Measurements from ENCODE around the gene TTC28. TPM values are rescaled to one million over a fixed set of nuclear protein-coding genes. Genes with fewer than 3 reads are reported as not detected.
"Not testable (repeated sequence)": the region's sequence is repeated elsewhere in the genome, so short reads cannot be mapped to it uniquely, and the experiment has no call there.

The TTC28 gene
- total RNA-seq, 2 donors from 2014 or later, result 8.8 to 12.0 TPM

GRCh38 chr22:28405588-28405987, 274.1 kb downstream of the TTC28 start:
- DNase-seq (no peak), ATAC-seq (no peak)
- intact Hi-C loops (cut with DNase I, micrococcal nuclease), result no loop called here

- DNase-seq, result no peak
- no peak for ATAC-seq
- intact Hi-C loops (cut with DNase I, micrococcal nuclease), result no loop called here
Measured at GRCh38 chr22:28402539-28402938, 277.1 kb downstream of the TTC28 start.

GRCh38 chr22:28402060-28402459, 277.6 kb downstream of the TTC28 start:
- intact Hi-C loops (cut with DNase I, micrococcal nuclease), result no loop called here
- no peak for ATAC-seq
- DNase-seq, result no peak

GRCh38 chr22:28398981-28399380, 280.7 kb downstream of the TTC28 start:
- ATAC-seq, result no peak
- intact Hi-C loops (cut with DNase I, micrococcal nuclease), result no loop called here
- DNase-seq, result no peak

- ATAC-seq (no peak), DNase-seq (no peak)
- intact Hi-C loops (cut with DNase I, micrococcal nuclease), result no loop called here
Measured at GRCh38 chr22:28398355-28398754, 281.3 kb downstream of the TTC28 start.

GRCh38 chr22:28397306-28397705, 282.3 kb downstream of the TTC28 start:
- no peak for ATAC-seq

GRCh38 chr22:28395920-28396753, 283.5 kb downstream of the TTC28 start:
- intact Hi-C loops (cut with DNase I, micrococcal nuclease), result no loop called here
- DNase-seq (no peak), ATAC-seq (no peak)

More at GRCh38 chr22:28397306-28397705, 282.3 kb downstream of the TTC28 start:
- no peak for DNase-seq
- intact Hi-C loops (cut with DNase I, micrococcal nuclease), result no loop called here

- intact Hi-C loops (cut with DNase I, micrococcal nuclease), result no loop called here
- no peak for DNase-seq
- ATAC-seq, result no peak
Measured at GRCh38 chr22:28395520-28395919, 284.1 kb downstream of the TTC28 start.

- intact Hi-C loops (cut with DNase I, micrococcal nuclease), result no loop called here
- ATAC-seq (no peak), DNase-seq (no peak)
Measured at GRCh38 chr22:28394513-28395110, 285.0 kb downstream of the TTC28 start.

GRCh38 chr22:28381429-28382167, 298.0 kb downstream of the TTC28 start:
- no peak for ATAC-seq
- intact Hi-C loops (cut with DNase I, micrococcal nuclease), result no loop called here
- DNase-seq, result no peak

GRCh38 chr22:28379951-28380350, 299.7 kb downstream of the TTC28 start:
- ATAC-seq (no peak), DNase-seq (no peak)
- intact Hi-C loops (cut with DNase I, micrococcal nuclease), result no loop called here

- ATAC-seq, result no peak
- intact Hi-C loops (cut with DNase I, micrococcal nuclease), result no loop called here
- no peak for DNase-seq
Measured at GRCh38 chr22:28379075-28379779, 300.4 kb downstream of the TTC28 start.

GRCh38 chr22:28375761-28376534, 303.7 kb downstream of the TTC28 start:
- DNase-seq (no peak), ATAC-seq (no peak)
- intact Hi-C loops (cut with DNase I, micrococcal nuclease), result no loop called here

GRCh38 chr22:28373831-28374230, 305.8 kb downstream of the TTC28 start:
- ATAC-seq (no peak), DNase-seq (no peak)
- intact Hi-C loops (cut with DNase I, micrococcal nuclease), result no loop called here

GRCh38 chr22:28369854-28370253, 309.8 kb downstream of the TTC28 start:
- DNase-seq (peak in 1 of 2 donors; percentile 10), ATAC-seq (peak; percentile 99)
- intact Hi-C loops (cut with DNase I, micrococcal nuclease), result no loop called here

GRCh38 chr22:28366856-28367255, 312.8 kb downstream of the TTC28 start:
- ATAC-seq, result no peak
- DNase-seq, result no peak
- intact Hi-C loops (cut with DNase I, micrococcal nuclease), result no loop called here

GRCh38 chr22:28365371-28365770, 314.3 kb downstream of the TTC28 start:
- no peak for ATAC-seq
- intact Hi-C loops (cut with DNase I, micrococcal nuclease), result no loop called here
- DNase-seq, result no peak

- DNase-seq; ATAC-seq; intact Hi-C loops (cut with DNase I, micrococcal nuclease): not testable (repeated sequence)
Measured at GRCh38 chr22:28364105-28364504, 315.5 kb downstream of the TTC28 start.

Measured in left colon (tissue), 2 donors.